HepG2 (cell line): ENCODE results near the gene PTCH1. TPM values are rescaled to one million over a fixed set of nuclear protein-coding genes. Genes with fewer than 3 reads are reported as not detected.
A peak's percentile ranks its signal among the peaks of the same experiment; 100 is the strongest.

ENCODE experiments used
- AGO2 ChIP-seq: fragments of 200-400 bp; formaldehyde crosslinking; optimal IDR thresholded peaks from 2 replicates; pipeline ENCODE3; 2017; ENCODE audit warnings: mild to moderate bottlenecking, low read depth, low read length, moderate library complexity
- BRCA1 ChIP-seq: sonication (generic); formaldehyde crosslinking; IDR thresholded peaks from 2 replicates; pipeline ENCODE4 v1.4.0; 2020; ENCODE audit warnings: missing genetic modification reagents
- CCDC6 ChIP-seq: sonication (generic); formaldehyde crosslinking; IDR thresholded peaks from 2 replicates; pipeline ENCODE4 v1.8.1; 2022; ENCODE audit warnings: mild to moderate bottlenecking, missing genetic modification reagents, moderate library complexity
- KLF15 ChIP-seq: sonication (generic); formaldehyde crosslinking; IDR thresholded peaks from 2 replicates; pipeline ENCODE4 v1.8.1; 2023; ENCODE audit warnings: borderline replicate concordance, mild to moderate bottlenecking, inconsistent platforms, missing genetic modification reagents, mixed read lengths
- NFIC ChIP-seq: IDR thresholded peaks from 2 replicates; pipeline ENCODE4 v1.6.1; 2012; ENCODE audit warnings: mild to moderate bottlenecking, low read length, inconsistent platforms
- SNRNP70 ChIP-seq: fragments of 200-400 bp; formaldehyde crosslinking; IDR thresholded peaks from 2 replicates; pipeline ENCODE4 v1.6.1; 2017; ENCODE audit warnings: mild to moderate bottlenecking, low read depth, low read length, moderate library complexity
- ZBTB20 ChIP-seq: sonication (generic); formaldehyde crosslinking; IDR thresholded peaks from 2 replicates; pipeline ENCODE4 v1.8.1; 2023; ENCODE audit warnings: missing genetic modification reagents, low read depth, mild to moderate bottlenecking, borderline replicate concordance
- ZKSCAN1 ChIP-seq: fragments of 150-350 bp; IDR thresholded peaks from 2 replicates; pipeline ENCODE4 v1.6.1; 2014; ENCODE audit warnings: low read length
- ZNF318 ChIP-seq: sonication (generic); formaldehyde crosslinking; IDR thresholded peaks from 2 replicates; pipeline ENCODE4 v1.4.0; 2020; ENCODE audit warnings: mild to moderate bottlenecking, missing genetic modification reagents
- polyA plus RNA-seq, 8 experiments: library from polyadenylated mRNA; depleted of rRNA in 3 of 8; stranded (reverse) in 7 of 8; unstranded in 1 of 8; fragments of >200 nt; fragmentation: Illumina TruSeq in 4 of 8; extraction: Trizol in 4 of 8; gene quantifications; 2 replicates each; pipeline versions ENCODE4 v1.2.1 to v1.2.3, GENCODE V29; 2011 to 2016; ENCODE audit warnings: low read depth in 4 of 8, missing spikeins in 1 of 8, mixed read lengths in 1 of 8; ENCODE audit not compliant: insufficient read depth in 1 of 8
- total RNA-seq, 5 experiments: library from RNA; depleted of rRNA; stranded (reverse); fragments of >200 nt; fragmentation: Illumina TruSeq; extraction: Trizol; gene quantifications; 2 replicates each; pipeline ENCODE4 v1.2.3, GENCODE V29; 2016; ENCODE audit warnings: low read depth in 1 of 5
- TF ChIP-seq, protein P1 (sequence below): sonication (generic); formaldehyde crosslinking; IDR thresholded peaks from 2 replicates; pipeline ENCODE4 v1.4.0; 2020; ENCODE audit warnings: missing genetic modification reagents, borderline replicate concordance
- TF ChIP-seq, protein P2 (sequence below): sonication (generic); formaldehyde crosslinking; IDR thresholded peaks from 2 replicates; pipeline ENCODE4 v1.4.0; 2020; ENCODE audit warnings: missing genetic modification reagents
- TF ChIP-seq, protein P3 (sequence below): sonication (generic); formaldehyde crosslinking; IDR thresholded peaks from 2 replicates; pipeline ENCODE4 v1.4.0; 2020; ENCODE audit warnings: missing genetic modification reagents

PTCH1 gene
- total and polyA plus RNA-seq, 2 of the 13 experiments (the other 11 are each of a cell fraction or from before 2014, with no cell fraction given): 2.8 to 3.9 TPM

GRCh38 chr9:95506428-95506677 lies 10.4 kb downstream of the PTCH1 start (continued):
- TF ChIP-seq, protein P1, sequence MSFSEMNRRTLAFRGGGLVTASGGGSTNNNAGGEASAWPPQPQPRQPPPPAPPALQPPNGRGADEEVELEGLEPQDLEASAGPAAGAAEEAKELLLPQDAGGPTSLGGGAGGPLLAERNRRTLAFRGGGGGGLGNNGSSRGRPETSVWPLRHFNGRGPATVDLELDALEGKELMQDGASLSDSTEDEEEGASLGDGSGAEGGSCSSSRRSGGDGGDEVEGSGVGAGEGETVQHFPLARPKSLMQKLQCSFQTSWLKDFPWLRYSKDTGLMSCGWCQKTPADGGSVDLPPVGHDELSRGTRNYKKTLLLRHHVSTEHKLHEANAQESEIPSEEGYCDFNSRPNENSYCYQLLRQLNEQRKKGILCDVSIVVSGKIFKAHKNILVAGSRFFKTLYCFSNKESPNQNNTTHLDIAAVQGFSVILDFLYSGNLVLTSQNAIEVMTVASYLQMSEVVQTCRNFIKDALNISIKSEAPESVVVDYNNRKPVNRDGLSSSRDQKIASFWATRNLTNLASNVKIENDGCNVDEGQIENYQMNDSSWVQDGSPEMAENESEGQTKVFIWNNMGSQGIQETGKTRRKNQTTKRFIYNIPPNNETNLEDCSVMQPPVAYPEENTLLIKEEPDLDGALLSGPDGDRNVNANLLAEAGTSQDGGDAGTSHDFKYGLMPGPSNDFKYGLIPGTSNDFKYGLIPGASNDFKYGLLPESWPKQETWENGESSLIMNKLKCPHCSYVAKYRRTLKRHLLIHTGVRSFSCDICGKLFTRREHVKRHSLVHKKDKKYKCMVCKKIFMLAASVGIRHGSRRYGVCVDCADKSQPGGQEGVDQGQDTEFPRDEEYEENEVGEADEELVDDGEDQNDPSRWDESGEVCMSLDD (CRISPR knock-in tag): no peak
- TF ChIP-seq CCDC6 (0 out of 2 replicates have a peak, but pooled peaks have one; percentile 6), BRCA1 (no peak), AGO2 (no peak), ZBTB20 (CRISPR knock-in tag) (no peak), ZKSCAN1 (no peak), KLF15 (CRISPR knock-in tag) (no peak), NFIC (no peak), ZNF318 (CRISPR knock-in tag) (no peak), SNRNP70 (no peak)
- TF ChIP-seq, protein P2, sequence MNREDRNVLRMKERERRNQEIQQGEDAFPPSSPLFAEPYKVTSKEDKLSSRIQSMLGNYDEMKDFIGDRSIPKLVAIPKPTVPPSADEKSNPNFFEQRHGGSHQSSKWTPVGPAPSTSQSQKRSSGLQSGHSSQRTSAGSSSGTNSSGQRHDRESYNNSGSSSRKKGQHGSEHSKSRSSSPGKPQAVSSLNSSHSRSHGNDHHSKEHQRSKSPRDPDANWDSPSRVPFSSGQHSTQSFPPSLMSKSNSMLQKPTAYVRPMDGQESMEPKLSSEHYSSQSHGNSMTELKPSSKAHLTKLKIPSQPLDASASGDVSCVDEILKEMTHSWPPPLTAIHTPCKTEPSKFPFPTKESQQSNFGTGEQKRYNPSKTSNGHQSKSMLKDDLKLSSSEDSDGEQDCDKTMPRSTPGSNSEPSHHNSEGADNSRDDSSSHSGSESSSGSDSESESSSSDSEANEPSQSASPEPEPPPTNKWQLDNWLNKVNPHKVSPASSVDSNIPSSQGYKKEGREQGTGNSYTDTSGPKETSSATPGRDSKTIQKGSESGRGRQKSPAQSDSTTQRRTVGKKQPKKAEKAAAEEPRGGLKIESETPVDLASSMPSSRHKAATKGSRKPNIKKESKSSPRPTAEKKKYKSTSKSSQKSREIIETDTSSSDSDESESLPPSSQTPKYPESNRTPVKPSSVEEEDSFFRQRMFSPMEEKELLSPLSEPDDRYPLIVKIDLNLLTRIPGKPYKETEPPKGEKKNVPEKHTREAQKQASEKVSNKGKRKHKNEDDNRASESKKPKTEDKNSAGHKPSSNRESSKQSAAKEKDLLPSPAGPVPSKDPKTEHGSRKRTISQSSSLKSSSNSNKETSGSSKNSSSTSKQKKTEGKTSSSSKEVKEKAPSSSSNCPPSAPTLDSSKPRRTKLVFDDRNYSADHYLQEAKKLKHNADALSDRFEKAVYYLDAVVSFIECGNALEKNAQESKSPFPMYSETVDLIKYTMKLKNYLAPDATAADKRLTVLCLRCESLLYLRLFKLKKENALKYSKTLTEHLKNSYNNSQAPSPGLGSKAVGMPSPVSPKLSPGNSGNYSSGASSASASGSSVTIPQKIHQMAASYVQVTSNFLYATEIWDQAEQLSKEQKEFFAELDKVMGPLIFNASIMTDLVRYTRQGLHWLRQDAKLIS (CRISPR knock-in tag): no peak; the same call in 1 of the 2 replicates
- TF ChIP-seq, protein P3, sequence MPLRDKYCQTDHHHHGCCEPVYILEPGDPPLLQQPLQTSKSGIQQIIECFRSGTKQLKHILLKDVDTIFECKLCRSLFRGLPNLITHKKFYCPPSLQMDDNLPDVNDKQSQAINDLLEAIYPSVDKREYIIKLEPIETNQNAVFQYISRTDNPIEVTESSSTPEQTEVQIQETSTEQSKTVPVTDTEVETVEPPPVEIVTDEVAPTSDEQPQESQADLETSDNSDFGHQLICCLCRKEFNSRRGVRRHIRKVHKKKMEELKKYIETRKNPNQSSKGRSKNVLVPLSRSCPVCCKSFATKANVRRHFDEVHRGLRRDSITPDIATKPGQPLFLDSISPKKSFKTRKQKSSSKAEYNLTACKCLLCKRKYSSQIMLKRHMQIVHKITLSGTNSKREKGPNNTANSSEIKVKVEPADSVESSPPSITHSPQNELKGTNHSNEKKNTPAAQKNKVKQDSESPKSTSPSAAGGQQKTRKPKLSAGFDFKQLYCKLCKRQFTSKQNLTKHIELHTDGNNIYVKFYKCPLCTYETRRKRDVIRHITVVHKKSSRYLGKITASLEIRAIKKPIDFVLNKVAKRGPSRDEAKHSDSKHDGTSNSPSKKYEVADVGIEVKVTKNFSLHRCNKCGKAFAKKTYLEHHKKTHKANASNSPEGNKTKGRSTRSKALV (CRISPR knock-in tag): peak; percentile 30; the same call in 1 of the 2 replicates
